Measurements from ENCODE around the gene COL19A1. TPM values are rescaled to one million over a fixed set of nuclear protein-coding genes. Genes with fewer than 3 reads are reported as not detected.

COL19A1 gene
- total and polyA plus RNA-seq, 4 donors = 0.09 to 4.4 (median 0.80) TPM; not detected in 1

DNA sequence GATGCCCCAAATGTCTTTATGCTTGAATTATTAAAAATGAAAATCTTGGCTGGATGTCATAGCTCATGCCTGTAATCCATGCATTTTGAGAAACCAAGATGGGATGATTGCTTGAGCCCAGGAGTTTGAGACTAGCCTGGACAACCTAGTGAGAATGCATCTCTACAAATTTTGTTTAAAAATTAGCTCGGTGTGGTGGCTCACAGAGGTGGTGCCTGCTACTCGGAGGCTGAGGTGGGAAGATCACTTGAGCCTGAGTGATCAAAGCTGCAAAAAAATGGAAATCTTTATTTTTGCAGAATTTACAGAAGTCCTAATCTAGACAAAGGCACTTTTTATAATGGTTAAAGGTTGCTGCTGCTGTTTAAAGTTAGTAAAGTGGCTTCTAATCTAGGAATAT is 20.0 kb upstream of the COL19A1 start:
- Histone ChIP-seq H3K27me3 (ENCODE audit: control insufficient read depth in 3 of 3, insufficient read depth in 3 of 3, low read length in 2 of 3) (peaks cover 0 to 3% (median 0%) of the 10 kb centered on the region in 3 donors), H3K27ac (ENCODE audit: low read depth in 1 of 2, low read length in 1 of 2) (no peak overlapping the region), H3K4me3 (no peak overlapping the region), H3K4me1 (ENCODE audit: control insufficient read depth in 5 of 5, insufficient read depth in 5 of 5, low read length in 5 of 5) (peaks cover 0 to 4% (median 0%) of the 10 kb centered on the region in 5 donors), H3K36me3 (ENCODE audit: control insufficient read depth in 4 of 4, insufficient read depth in 4 of 4, low read length in 4 of 4) (no peaks in the 10 kb centered on the region), H3K9me3 (ENCODE audit: control insufficient read depth in 4 of 4, insufficient read depth in 3 of 4, low read length in 3 of 4) (no peaks in the 10 kb centered on the region), H3K9ac (ENCODE audit: insufficient read depth in 1 of 2, low read length in 2 of 2) (no peak overlapping the region)
- WGBS, 2 donors = 70 to 92% methylated on average over 2 of the region's 2 CpGs
- DNase-seq (no peak), ATAC-seq (ENCODE audit: insufficient read depth, low FRiP score) (no peak)
- TF ChIP-seq, protein P1, sequence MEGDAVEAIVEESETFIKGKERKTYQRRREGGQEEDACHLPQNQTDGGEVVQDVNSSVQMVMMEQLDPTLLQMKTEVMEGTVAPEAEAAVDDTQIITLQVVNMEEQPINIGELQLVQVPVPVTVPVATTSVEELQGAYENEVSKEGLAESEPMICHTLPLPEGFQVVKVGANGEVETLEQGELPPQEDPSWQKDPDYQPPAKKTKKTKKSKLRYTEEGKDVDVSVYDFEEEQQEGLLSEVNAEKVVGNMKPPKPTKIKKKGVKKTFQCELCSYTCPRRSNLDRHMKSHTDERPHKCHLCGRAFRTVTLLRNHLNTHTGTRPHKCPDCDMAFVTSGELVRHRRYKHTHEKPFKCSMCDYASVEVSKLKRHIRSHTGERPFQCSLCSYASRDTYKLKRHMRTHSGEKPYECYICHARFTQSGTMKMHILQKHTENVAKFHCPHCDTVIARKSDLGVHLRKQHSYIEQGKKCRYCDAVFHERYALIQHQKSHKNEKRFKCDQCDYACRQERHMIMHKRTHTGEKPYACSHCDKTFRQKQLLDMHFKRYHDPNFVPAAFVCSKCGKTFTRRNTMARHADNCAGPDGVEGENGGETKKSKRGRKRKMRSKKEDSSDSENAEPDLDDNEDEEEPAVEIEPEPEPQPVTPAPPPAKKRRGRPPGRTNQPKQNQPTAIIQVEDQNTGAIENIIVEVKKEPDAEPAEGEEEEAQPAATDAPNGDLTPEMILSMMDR (IDR thresholded peaks at IDR 0.05; ENCODE audit: control extremely low read depth, extremely low read depth) = no peak

- Histone ChIP-seq H3K27me3 (ENCODE audit: control insufficient read depth in 3 of 3, insufficient read depth in 3 of 3, low read length in 2 of 3) (peaks cover 0 to 3% (median 0%) of the 10 kb centered on the region in 3 donors), H3K9ac (ENCODE audit: insufficient read depth in 1 of 2, low read length in 2 of 2) (no peak overlapping the region), H3K4me1 (ENCODE audit: control insufficient read depth in 5 of 5, insufficient read depth in 5 of 5, low read length in 5 of 5) (peaks cover 0 to 4% (median 0%) of the 10 kb centered on the region in 5 donors), H3K27ac (ENCODE audit: low read depth in 1 of 2, low read length in 1 of 2) (no peak overlapping the region), H3K36me3 (ENCODE audit: control insufficient read depth in 4 of 4, insufficient read depth in 4 of 4, low read length in 4 of 4) (no peaks in the 10 kb centered on the region), H3K4me3 (no peak overlapping the region), H3K9me3 (ENCODE audit: control insufficient read depth in 4 of 4, insufficient read depth in 3 of 4, low read length in 3 of 4) (no peaks in the 10 kb centered on the region)
- ATAC-seq (ENCODE audit: insufficient read depth, low FRiP score) (no peak), DNase-seq (peak in 1 of 3 donors; percentile 28)
- TF ChIP-seq, protein P1 (IDR thresholded peaks at IDR 0.05; ENCODE audit: control extremely low read depth, extremely low read depth) = no peak
- 65 to 74% methylated on average over 2 of the region's 2 CpGs for WGBS, 2 donors
Observed at GRCh38 chr6:69846770-69847491, 19.4 kb upstream of the COL19A1 start.

GRCh38 chr6:69847492-69847788 is 18.9 kb upstream of the COL19A1 start:
- 68 to 79% methylated on average over 1 of the region's 1 CpG for whole genome bisulfite sequencing, 2 donors
- TF ChIP-seq, protein P1 (IDR thresholded peaks at IDR 0.05; ENCODE audit: control extremely low read depth, extremely low read depth) = no peak

DNA sequence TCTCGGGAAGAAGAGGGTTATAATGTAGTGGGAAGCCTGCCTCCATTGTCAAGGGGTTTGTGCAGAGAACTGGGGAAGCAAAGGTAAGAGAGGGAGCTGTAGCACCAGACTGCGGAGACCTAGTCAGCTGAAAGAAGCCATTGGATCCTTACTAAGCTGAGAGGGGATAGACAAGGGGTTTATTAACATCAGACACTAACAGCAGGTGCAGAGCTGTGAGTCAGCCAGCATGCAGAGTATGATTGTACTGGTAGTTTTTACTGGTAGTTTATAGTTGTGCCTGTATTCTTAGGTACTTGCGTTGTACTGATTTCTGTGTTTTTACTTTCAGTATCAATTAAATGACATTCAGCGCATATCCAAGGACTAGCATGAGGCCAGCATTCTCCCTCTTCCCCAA is 17.8 kb upstream of the COL19A1 start:
- no peaks in the 10 kb centered on the region for H3K36me3 ChIP-seq (ENCODE audit: control insufficient read depth in 4 of 4, insufficient read depth in 4 of 4, low read length in 4 of 4)
- no peak for ATAC-seq (ENCODE audit: insufficient read depth, low FRiP score)
- TF ChIP-seq, protein P1 (IDR thresholded peaks at IDR 0.05; ENCODE audit: control extremely low read depth, extremely low read depth) = no peak
- no peak overlapping the region for H3K4me3 ChIP-seq
- peaks cover 0 to 4% (median 0%) of the 10 kb centered on the region in 5 donors for H3K4me1 ChIP-seq (ENCODE audit: control insufficient read depth in 5 of 5, insufficient read depth in 5 of 5, low read length in 5 of 5)
- H3K27ac ChIP-seq (ENCODE audit: low read depth in 1 of 2, low read length in 1 of 2) = no peak overlapping the region
- WGBS, 2 donors = 91% methylated on average over 4 of the region's 4 CpGs
- no peak overlapping the region for H3K9ac ChIP-seq (ENCODE audit: insufficient read depth in 1 of 2, low read length in 2 of 2)
- no peak for DNase-seq
- no peaks in the 10 kb centered on the region for H3K27me3 ChIP-seq (ENCODE audit: control insufficient read depth in 3 of 3, insufficient read depth in 3 of 3, low read length in 2 of 3)
- H3K9me3 ChIP-seq (ENCODE audit: control insufficient read depth in 4 of 4, insufficient read depth in 3 of 4, low read length in 3 of 4) = no peaks in the 10 kb centered on the region

More at GRCh38 chr6:69847492-69847788, 18.9 kb upstream of the COL19A1 start:
- Histone ChIP-seq H3K27me3 (ENCODE audit: control insufficient read depth in 3 of 3, insufficient read depth in 3 of 3, low read length in 2 of 3) (no peaks in the 10 kb centered on the region), H3K9ac (ENCODE audit: insufficient read depth in 1 of 2, low read length in 2 of 2) (no peak overlapping the region), H3K36me3 (ENCODE audit: control insufficient read depth in 4 of 4, insufficient read depth in 4 of 4, low read length in 4 of 4) (no peaks in the 10 kb centered on the region), H3K27ac (ENCODE audit: low read depth in 1 of 2, low read length in 1 of 2) (no peak overlapping the region), H3K9me3 (ENCODE audit: control insufficient read depth in 4 of 4, insufficient read depth in 3 of 4, low read length in 3 of 4) (no peaks in the 10 kb centered on the region), H3K4me3 (no peak overlapping the region), H3K4me1 (ENCODE audit: control insufficient read depth in 5 of 5, insufficient read depth in 5 of 5, low read length in 5 of 5) (peaks cover 0 to 4% (median 0%) of the 10 kb centered on the region in 5 donors)
- no peak for ATAC-seq (ENCODE audit: insufficient read depth, low FRiP score)
- DNase-seq = no peak
